SH-SY5Y (cell line): Measurements from ENCODE around the gene XRCC6.

Source experiments
- GATA2 ChIP-seq: IDR thresholded peaks from 2 replicates; pipeline ENCODE4 v1.6.1; 2011; ENCODE audit warnings: mild to moderate bottlenecking, low read depth, low read length
- GATA3 ChIP-seq: IDR thresholded peaks from 2 replicates; pipeline ENCODE4 v1.6.1; 2011; ENCODE audit warnings: low read depth, mild to moderate bottlenecking, low read length, moderate library complexity

DNA sequence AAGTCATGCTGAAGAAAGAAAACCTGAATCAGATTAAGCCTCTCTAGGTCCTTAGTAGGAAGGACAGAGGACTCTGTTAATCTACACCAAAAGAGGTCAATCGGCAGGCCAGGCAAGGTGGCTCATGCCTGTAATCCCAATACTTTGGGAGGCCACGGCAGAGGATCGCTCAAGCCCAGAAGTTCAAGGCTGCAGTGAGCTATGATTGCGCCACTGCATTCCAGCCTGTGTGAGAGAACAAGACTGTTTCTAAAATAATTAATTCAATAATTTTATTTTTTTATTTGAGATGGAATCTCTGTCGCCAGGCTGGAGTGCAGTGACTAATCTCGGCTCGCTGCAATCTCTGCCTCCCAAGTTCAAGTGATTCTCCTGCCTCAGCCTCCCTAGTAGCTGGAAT lies 4.5 kb downstream of the XRCC6 start:
- TF ChIP-seq GATA2 (no peak), GATA3 (no peak)
